HG03196 (cell line): ENCODE results near the gene HIVEP3.

ENCODE experiments used
- ATAC-seq: cut with Tn5 transposase; IDR thresholded peaks from one replicate; pipeline ENCODE4 v1.9.1; 2021; ENCODE audit not compliant: unreplicated experiment

HIVEP3 gene

GRCh38 chr1:41875487-41875886, 43.2 kb downstream of the HIVEP3 start:
- no peak for ATAC-seq

DNA sequence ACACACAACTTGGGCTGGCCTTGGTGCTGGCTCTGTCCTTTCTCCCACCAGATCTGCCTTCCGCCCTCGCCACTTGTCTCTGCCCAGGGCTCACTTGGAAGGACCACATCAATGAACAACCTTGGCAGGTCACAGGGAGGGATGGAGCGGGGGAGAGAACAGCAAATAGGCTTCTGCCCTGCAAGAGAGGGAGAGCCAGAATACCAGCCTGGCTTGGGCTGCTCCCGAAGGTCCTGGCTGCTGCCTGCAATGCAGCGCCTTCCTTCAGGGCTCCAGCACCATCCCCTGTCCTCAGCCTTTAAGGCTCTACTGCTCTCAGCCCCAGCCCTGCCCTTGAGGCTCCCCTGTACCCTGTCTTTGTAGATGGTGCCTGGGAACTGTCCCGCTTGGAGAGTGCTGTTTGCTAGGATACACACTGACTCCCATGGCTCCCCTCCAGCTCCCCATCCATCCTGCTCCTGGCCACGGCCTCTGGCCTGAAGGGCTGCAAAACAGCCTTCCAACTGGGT, 43.8 kb downstream of the HIVEP3 start:
- no peak for ATAC-seq

- ATAC-seq = no peak
Observed at GRCh38 chr1:41874151-41874719, 44.5 kb downstream of the HIVEP3 start.

DNA sequence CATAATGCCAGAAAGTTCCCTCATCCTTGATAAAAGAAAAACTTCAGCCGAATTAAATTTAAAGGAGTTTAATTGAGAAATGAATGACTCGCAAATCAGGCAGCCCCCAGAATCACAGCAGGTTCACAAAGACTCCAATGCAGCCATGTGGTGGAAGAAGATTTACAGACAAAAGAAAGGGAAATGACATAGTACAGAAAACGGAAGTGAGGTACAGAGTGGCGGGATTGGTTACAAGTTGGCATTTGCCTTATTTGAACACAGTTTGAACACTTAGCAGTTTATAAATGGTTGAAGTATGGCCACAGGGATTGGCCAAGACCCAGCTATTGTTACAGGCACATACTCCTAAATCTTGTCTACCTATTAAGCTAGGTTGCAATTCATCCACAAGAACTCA, 46.6 kb downstream of the HIVEP3 start:
- ATAC-seq = no peak

DNA sequence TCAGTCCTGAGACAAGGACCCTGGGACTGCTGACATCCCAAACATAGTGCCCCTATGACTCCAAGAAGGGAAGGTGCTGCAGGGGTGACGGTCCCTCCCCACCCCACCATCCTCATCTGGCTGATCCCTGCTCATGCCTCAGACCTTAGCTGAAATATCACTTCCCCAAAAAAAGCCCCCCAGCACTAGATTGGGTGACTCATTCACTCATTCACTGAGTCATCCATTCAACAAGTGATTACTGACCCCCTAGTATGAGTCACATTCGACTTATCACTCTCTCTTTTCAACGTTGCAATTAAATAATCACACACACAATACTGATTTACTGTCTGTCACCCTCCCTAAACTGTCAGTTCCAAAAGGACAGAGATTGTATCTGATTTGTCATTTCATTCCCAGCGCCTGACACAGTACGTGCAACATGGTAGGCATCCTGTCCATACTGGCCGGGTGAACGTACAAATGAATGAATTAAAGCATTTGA, 48.6 kb downstream of the HIVEP3 start:
- no peak for ATAC-seq

- ATAC-seq = peak; percentile 57
Observed at GRCh38 chr1:41868241-41868998, 50.3 kb downstream of the HIVEP3 start.

GRCh38 chr1:41866285-41866684, 52.4 kb downstream of the HIVEP3 start:
- no peak for ATAC-seq

DNA sequence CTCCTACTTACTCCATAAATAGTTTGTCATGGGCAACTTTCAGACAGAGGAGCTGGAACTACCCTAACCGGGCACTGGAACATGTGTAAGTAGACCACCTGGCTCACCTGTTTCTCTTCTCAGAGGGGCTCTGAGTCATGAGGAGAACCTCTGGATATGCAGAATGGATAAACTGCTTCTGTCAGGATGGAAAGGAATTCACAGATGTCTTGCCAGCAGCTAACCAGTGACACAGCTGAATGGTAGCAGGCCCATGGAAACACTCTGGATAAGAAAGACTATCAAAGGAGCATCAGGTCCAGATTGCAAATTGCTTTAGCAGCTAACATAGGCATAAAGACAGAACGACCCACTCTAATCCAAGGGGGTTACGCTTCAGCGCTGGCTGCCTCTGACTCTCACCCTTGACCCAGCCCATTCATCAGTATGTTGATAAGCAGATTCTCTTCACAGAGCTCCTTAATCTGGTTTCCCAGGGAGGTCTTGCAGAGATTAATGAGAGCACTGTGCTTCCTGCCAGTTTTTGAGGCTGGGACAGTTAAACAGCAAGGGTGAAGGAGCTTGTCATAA, 54.2 kb downstream of the HIVEP3 start:
- ATAC-seq = no peak

- no peak for ATAC-seq
Observed at GRCh38 chr1:41863718-41864117, 55.0 kb downstream of the HIVEP3 start.

- no peak for ATAC-seq
Observed at GRCh38 chr1:41862384-41863221, 56.1 kb downstream of the HIVEP3 start.

- ATAC-seq = no peak
Observed at GRCh38 chr1:41861535-41862383, 57.0 kb downstream of the HIVEP3 start.

DNA sequence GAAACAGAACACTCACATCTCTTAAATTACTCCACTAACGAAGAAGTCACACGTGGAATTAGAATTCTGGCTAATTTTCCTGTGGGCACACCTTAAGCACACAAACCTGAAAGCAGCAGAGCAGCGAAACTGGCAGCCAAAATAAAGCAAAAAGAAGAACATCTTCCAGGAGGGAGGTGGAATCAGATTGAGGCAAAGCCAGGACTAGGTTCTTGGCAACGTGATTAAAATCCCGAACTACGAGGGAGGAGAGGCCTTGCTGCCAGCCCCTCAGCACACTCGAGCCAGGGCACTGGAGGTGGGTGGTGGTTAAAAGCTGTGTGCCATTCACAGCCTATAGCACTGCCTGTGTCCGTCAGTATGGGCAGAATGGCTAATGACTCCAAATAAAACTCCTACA, 58.0 kb downstream of the HIVEP3 start:
- ATAC-seq = no peak

GRCh38 chr1:41860214-41860613, 58.5 kb downstream of the HIVEP3 start:
- ATAC-seq = no peak

DNA sequence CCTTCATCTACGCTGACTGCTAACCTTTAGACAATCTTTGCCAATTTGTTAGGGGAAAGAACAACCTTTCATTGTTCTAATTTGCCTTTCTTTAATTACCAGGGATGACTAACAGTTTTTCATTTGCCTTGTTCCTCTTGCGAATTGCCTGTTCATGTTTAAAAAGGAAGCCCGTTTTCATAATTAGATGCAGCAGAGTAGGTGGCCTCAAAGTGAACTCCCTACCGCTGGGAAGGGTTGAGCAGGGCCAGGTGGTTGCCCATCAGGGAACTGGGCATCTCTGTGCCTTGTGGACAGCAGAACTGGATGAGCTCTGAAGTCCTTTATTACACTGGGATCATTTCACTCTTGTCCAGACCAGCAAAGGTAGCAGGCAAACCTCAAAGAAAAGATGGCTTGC, 59.0 kb downstream of the HIVEP3 start:
- no peak for ATAC-seq

DNA sequence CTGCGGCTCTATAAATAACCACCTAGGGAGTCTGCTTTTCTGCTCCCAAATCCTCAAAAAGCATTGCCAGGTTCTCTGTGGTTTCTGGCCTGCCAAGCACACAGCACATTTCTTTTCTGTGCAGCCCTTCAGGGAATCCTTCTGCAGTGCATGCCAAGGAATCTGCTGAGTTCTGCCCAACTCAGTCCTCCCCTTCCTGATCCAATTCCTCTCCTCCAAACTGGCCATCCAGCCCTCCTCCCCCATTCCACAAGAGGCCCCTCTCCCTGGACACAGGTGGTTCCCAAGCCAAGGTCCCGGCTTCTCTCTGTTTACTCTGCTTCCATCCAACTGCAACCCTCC, 61.8 kb downstream of the HIVEP3 start:
- no peak for ATAC-seq

DNA sequence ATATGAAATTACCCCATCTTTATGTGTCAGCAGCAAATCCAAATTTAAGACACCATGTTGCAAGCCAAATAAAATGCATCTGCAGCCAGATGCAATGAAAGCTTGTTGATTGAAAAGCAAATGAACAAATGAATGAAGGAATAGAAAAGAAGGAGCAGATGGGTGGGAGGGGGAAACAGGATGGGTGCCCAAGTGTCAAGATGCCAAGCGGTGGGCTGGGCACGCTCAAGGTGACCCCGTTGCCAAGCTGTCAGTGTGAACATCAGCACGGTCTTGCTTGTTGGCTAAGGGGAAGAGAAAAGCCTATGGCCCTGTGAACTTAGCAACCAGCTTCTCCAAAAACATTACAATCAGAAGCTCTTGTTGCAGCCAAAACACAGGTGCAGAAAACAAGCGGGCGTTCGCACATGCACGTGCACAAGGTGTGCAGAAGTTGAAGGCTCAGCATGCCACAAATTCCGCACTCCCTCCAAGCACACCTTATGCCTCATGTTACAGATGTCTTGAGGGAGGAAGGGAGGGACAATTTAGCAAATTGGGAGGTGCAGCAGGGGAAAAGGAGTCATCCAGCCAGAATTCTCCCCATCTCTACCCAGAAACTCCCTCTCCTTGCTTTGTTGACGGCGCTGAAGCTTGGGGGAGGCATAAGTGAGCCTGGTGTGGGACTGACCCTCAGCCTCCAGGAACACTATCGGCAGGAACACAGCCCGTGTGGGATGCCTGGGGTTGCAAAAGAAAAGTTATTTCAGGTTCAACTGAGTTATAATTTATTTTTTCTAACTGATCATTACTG, 62.4 kb downstream of the HIVEP3 start:
- ATAC-seq = no peak

GRCh38 chr1:41855713-41856112, 63.0 kb downstream of the HIVEP3 start:
- no peak for ATAC-seq

GRCh38 chr1:41853907-41854306, 64.8 kb downstream of the HIVEP3 start:
- no peak for ATAC-seq

- no peak for ATAC-seq
Observed at GRCh38 chr1:41852091-41852490, 66.6 kb downstream of the HIVEP3 start.

DNA sequence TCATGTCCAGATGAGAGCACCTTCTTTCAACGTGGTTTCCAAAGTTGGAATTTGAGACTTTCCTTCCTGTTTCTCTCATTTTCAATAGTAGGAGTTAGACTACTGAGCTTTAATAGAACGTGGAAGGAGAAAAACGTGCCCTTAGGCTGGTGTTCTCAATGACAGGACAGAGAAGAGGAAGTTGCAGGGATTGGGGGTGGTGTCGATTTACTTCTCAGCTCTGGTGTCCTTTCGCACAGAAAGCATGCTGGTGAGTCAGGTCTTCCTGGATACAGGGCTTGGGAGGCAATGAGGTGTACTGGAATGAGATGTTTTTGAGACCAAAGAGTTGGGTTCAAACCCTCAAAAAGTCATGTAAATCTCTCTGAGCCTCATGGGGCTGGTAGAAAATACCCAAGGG, 67.1 kb downstream of the HIVEP3 start:
- no peak for ATAC-seq
